Measurements from ENCODE around the gene IP6K3.

- TF ChIP-seq CTCF (IDR thresholded peaks at IDR 0.05; ENCODE audit: insufficient read depth, low read length) (no peak), REST (IDR thresholded peaks at IDR 0.05; ENCODE audit: insufficient replicate concordance, low read depth) (no peak), POLR2AphosphoS5 (IDR thresholded peaks at IDR 0.05; ENCODE audit: low read depth) (no peak)
Measured at GRCh38 chr6:33709605-33710295, 37.0 kb downstream of the IP6K3 start.

All from HL-60 (cell line).